Measurements from ENCODE around the gene CDKN2A.

Gene CDKN2A

GRCh38 chr9:21993893-21994555 lies at the start of gene CDKN2A:
CDKN2A (minus strand) TSS chr9:21994392.
- peak within 1 kb of the TSS; percentile 91 for H3K4me3 ChIP-seq (ENCODE audit: low read depth, low read length)
- DNase-seq (ENCODE audit: low read depth): no peak

- DNase-seq (ENCODE audit: low read depth): no peak
These were observed 49.7 kb upstream of the CDKN2A start for GRCh38 chr9:22043928-22044327.

GRCh38 chr9:22041775-22042174 lies 47.6 kb upstream of the CDKN2A start:
- no peak for DNase-seq (ENCODE audit: low read depth)
- no peak overlapping the region for H3K4me3 ChIP-seq (ENCODE audit: low read depth, low read length)

More at GRCh38 chr9:22043928-22044327, 49.7 kb upstream of the CDKN2A start:
- no peak overlapping the region for H3K4me3 ChIP-seq (ENCODE audit: low read depth, low read length)

- DNase-seq (ENCODE audit: low read depth): no peak
- no peak overlapping the region for H3K4me3 ChIP-seq (ENCODE audit: low read depth, low read length)
These were observed 47.2 kb upstream of the CDKN2A start for GRCh38 chr9:22041344-22041743.

- DNase-seq (ENCODE audit: low read depth): peak; percentile 37
- no peak overlapping the region for H3K4me3 ChIP-seq (ENCODE audit: low read depth, low read length)
These were observed 46.6 kb upstream of the CDKN2A start for GRCh38 chr9:22040760-22041159.

- DNase-seq (ENCODE audit: low read depth): no peak
- no peak overlapping the region for H3K4me3 ChIP-seq (ENCODE audit: low read depth, low read length)
These were observed 45.1 kb upstream of the CDKN2A start for GRCh38 chr9:22039258-22039657.

GRCh38 chr9:22037954-22038690 lies 43.9 kb upstream of the CDKN2A start:
- no peak overlapping the region for H3K4me3 ChIP-seq (ENCODE audit: low read depth, low read length)
- no peak for DNase-seq (ENCODE audit: low read depth)

GRCh38 chr9:22036866-22037626 lies 42.9 kb upstream of the CDKN2A start:
- no peak overlapping the region for H3K4me3 ChIP-seq (ENCODE audit: low read depth, low read length)
- DNase-seq (ENCODE audit: low read depth): no peak

GRCh38 chr9:22035591-22036011 lies 41.4 kb upstream of the CDKN2A start:
- no peak for DNase-seq (ENCODE audit: low read depth)
- no peak overlapping the region for H3K4me3 ChIP-seq (ENCODE audit: low read depth, low read length)

GRCh38 chr9:22033012-22033630 lies 38.9 kb upstream of the CDKN2A start:
- DNase-seq (ENCODE audit: low read depth): no peak
- no peak overlapping the region for H3K4me3 ChIP-seq (ENCODE audit: low read depth, low read length)

- DNase-seq (ENCODE audit: low read depth): no peak
These were observed 37.6 kb upstream of the CDKN2A start for GRCh38 chr9:22031655-22032411.

GRCh38 chr9:22030101-22030598 lies 36.0 kb upstream of the CDKN2A start:
- H3K4me3 ChIP-seq (ENCODE audit: low read depth, low read length): no peak overlapping the region
- DNase-seq (ENCODE audit: low read depth): no peak

More at GRCh38 chr9:22031655-22032411, 37.6 kb upstream of the CDKN2A start:
- no peak overlapping the region for H3K4me3 ChIP-seq (ENCODE audit: low read depth, low read length)

GRCh38 chr9:22029231-22029630 lies 35.0 kb upstream of the CDKN2A start:
- no peak overlapping the region for H3K4me3 ChIP-seq (ENCODE audit: low read depth, low read length)
- DNase-seq (ENCODE audit: low read depth): no peak

GRCh38 chr9:22028394-22028793 lies 34.2 kb upstream of the CDKN2A start:
- no peak for DNase-seq (ENCODE audit: low read depth)
- no peak overlapping the region for H3K4me3 ChIP-seq (ENCODE audit: low read depth, low read length)

- H3K4me3 ChIP-seq (ENCODE audit: low read depth, low read length): no peak overlapping the region
- no peak for DNase-seq (ENCODE audit: low read depth)
These were observed 32.5 kb upstream of the CDKN2A start for GRCh38 chr9:22026696-22027095.

GRCh38 chr9:22022396-22022795 lies 28.2 kb upstream of the CDKN2A start:
- no peak for DNase-seq (ENCODE audit: low read depth)
- no peak overlapping the region for H3K4me3 ChIP-seq (ENCODE audit: low read depth, low read length)

- H3K4me3 ChIP-seq (ENCODE audit: low read depth, low read length): no peak overlapping the region
- DNase-seq (ENCODE audit: low read depth): no peak
These were observed 16.9 kb upstream of the CDKN2A start for GRCh38 chr9:22010866-22011625.

- H3K4me3 ChIP-seq (ENCODE audit: low read depth, low read length): peak overlapping the region; percentile 89
- no peak for DNase-seq (ENCODE audit: low read depth)
These were observed 15.3 kb upstream of the CDKN2A start for GRCh38 chr9:22009506-22009867.

Measured in skeletal muscle cell (primary cell).